HG03439 (cell line): ENCODE data around the gene AHCY.
"Not testable (repeated sequence)": the region's sequence is repeated elsewhere in the genome, so short reads cannot be mapped to it uniquely, and the experiment has no call there.

Source experiments
- ATAC-seq: cut with Tn5 transposase; IDR thresholded peaks from one replicate; pipeline ENCODE4 v1.9.1; 2021; ENCODE audit warnings: mild to moderate bottlenecking, moderate library complexity; ENCODE audit not compliant: unreplicated experiment

AHCY gene

GRCh38 chr20:34262488-34263288 is 40.5 kb downstream of the AHCY start:
- ATAC-seq = no peak

- ATAC-seq = no peak
These were observed 42.8 kb downstream of the AHCY start for GRCh38 chr20:34260208-34260942.

DNA sequence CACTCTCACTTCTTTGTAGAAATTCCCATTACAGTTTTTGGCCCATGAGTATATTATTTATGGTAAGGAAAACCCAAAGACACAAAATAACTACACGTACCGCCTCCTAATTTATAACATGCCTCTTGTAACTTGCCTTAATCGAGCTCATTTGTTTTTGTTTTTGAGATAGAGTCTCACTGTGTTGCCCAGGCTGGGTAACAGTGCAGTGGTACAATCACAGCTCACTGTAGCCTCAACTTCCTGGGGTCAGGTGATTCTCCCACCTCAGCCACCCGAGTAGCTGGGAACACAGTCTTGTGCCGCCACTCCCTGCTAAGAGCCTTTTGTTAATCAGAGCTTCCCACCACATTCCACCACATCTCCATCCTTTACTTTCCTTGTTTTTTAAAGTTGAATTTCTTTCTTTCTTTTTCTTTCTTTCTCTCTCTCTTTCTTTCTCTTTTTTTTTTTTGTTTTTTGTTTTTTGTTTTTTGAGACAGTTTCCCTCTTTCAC is 46.5 kb downstream of the AHCY start:
- ATAC-seq = no peak

DNA sequence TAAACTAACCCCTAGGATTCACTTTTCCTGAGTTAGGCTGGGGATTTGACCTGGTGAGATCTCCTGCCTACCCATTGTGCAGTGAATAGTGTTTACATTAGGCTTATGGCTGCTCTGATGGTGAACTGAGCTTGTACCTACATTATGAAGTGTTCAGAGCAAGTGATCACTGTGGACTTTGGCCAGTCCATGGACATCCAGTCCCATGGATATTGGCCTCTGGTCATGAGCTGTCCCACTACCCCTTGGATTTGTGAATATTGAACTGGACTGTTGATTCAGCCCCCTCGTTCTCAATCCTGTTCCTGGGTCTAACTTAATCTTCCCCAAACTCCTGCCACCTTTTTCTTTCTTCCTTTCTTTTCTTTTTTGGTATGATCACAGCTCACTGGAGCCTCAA is 48.2 kb downstream of the AHCY start:
- no peak for ATAC-seq

DNA sequence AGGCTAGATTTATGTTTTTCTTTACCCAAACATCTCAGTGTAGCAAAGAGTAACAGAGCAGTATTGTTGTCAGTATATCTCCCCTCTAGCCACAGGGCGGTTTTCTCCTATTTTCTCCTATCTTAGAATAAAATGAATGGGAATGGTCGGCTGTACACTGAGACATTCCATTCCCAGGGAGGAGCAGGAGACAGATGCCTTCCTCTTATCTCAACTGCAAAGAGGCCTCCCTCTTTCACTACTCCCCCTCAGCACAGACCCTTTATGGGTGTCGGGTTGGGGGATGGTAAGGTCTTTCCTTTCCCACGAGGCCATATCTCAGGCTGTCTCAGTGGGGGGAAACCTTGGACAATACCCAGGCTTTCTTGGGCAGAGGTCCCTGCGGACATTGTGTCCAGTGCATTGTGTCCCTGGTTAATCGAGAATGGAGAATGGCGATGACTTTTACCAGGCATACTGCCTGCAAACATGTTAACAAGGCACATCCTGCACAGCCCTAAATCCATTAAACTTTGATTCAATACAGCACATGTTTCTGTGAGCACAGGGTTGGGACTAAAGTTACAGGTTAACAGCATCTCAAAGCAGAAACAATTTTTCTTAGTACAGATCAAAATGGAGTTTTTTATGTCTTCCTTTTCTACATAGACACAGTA is 50.6 kb downstream of the AHCY start:
- not testable (repeated sequence) for ATAC-seq

DNA sequence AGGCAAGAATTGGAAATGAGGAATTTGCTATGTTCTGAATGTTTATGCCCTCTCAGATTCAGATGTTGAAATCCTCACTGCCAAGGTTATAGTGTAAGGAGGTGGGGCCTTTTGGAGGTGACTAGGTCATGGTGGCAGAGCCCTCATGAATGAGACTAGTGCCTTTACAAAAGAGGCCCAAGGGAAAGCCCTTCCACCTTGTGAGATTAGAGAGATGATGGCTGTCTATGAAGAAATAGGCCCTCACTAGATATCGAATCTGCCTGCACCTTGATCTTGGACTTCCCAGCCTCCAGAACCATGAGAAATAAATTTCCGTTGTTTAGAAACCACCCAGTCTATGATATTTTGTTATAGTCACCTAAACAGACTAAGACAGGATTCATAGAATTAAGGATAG is 51.5 kb downstream of the AHCY start:
- ATAC-seq = no peak

DNA sequence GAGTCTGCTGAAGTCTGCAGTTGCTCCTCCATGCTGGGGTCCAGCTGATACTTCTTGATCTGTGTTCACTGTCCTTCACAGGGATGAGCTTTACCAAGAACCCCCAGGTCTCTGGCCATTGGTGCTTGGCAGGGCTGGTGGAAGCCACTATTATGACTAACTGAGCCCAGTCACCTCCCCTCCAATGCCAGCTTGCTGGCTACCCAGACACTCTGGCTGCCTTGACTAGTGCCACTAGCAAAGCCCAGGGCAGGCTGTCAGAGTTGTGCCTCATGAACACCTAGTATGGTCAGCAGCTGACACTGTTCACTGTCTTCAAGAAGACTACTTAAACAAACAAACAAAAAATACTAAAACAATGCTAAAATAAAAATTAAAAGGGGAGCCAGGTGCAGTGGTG is 53.1 kb downstream of the AHCY start:
- no peak for ATAC-seq

GRCh38 chr20:34249291-34249690 is 53.9 kb downstream of the AHCY start:
- no peak for ATAC-seq

- no peak for ATAC-seq
These were observed 57.0 kb downstream of the AHCY start for GRCh38 chr20:34246126-34246626.

DNA sequence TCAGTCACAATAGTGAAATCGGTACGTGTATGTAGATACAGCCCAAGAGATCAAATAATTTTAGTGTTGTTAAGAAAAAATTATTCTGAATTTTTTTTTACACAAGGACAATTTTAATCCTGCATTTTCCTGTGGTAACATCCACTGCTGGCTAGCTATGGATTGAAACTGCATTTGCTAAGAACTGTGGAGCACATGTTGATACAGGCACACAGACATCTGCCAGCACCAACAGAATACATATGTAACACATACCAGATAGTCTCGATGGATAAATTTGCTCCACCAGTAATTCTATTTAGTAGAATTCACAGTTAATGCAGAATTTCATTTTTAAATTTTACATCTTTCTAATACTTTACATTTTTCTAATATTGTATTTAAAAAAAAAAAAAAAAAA is 59.8 kb downstream of the AHCY start:
- ATAC-seq = no peak

DNA sequence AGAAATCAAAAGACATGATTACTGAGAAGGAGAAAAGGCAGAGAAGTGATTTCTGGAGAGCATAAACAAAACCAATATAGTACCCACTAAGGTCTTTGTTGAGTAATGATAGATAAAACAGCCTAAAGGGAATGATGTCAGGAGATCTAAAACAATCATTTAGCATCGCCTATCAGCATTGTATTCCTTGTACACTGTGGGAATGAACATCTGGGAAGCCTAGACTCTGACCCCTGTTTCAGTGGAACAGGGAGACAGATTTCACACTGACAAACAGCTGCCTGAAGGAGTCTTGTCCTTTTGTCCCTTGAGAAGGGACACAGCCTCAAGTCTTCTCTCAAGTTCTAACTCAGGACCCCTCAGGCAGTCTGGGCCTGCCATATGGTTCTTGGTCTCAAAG is 60.3 kb downstream of the AHCY start:
- ATAC-seq = no peak

DNA sequence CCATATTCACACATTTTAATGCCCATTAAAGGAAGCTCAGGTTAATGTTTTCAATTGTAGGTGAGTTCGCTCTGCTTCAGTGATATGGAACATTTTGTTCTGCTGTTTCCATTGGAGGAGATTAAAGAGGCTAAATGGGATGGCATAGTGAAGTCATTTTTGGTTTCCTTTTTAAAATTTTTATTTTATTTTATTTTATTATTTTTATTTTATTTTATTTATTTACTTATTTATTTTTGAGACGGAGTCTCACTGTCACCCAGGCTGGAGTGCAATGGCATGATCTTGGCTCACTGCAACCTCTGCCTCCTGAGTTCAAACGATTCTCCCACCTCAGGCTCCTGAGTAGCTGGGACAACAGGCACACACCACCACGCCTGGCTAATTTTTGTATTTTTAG is 61.1 kb downstream of the AHCY start:
- ATAC-seq = not testable (repeated sequence)

GRCh38 chr20:34240693-34241615 is 62.2 kb downstream of the AHCY start, which contains the start of gene ASIP:
TSS of gene ASIP (plus strand) at chr20:34241423. CDS start at chr20:34260375, 18,952 bp downstream.
- no peak for ATAC-seq

DNA sequence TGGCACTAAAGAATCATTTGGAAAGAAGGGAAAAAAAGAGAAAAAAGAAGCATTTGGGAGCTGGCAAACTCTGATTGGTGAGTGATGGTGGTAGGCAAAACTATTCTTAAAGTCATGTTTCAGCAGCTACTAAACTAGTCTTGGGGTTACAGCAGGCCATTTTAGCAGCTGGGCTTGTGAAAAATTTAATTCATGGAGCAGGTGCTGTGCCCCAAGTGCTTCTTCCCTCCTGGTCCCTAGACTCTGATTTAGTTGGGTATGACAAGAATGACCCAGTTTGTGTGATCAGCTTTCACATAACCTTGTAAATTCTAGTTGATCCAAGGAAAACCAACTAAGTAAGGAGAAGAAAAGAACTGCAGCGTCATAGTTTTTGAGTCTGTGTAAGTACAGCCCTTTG is 63.0 kb downstream of the AHCY start:
- ATAC-seq = no peak

DNA sequence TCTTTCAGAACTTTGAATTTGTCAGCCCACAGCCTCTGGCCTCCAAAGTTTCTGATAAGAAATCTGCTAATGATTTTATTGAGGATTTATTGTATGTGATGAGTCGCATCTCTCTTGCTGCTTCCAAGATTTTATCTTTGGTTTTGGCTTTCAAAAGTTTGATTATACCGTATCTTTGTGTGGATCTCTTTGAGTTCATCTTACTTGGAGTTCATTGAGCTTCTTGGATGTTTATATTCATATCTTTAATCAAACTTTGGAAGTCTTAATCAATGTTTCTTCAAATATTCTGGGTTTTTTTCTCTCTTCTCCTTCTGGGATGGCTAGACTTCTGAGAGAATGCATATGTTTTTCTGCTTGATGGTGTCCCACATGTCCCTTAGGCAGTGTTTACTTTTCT is 65.2 kb downstream of the AHCY start:
- ATAC-seq = no peak

GRCh38 chr20:34235875-34236274 is 67.3 kb downstream of the AHCY start:
- ATAC-seq = no peak

- ATAC-seq = no peak
These were observed 69.5 kb downstream of the AHCY start for GRCh38 chr20:34233687-34234086.

DNA sequence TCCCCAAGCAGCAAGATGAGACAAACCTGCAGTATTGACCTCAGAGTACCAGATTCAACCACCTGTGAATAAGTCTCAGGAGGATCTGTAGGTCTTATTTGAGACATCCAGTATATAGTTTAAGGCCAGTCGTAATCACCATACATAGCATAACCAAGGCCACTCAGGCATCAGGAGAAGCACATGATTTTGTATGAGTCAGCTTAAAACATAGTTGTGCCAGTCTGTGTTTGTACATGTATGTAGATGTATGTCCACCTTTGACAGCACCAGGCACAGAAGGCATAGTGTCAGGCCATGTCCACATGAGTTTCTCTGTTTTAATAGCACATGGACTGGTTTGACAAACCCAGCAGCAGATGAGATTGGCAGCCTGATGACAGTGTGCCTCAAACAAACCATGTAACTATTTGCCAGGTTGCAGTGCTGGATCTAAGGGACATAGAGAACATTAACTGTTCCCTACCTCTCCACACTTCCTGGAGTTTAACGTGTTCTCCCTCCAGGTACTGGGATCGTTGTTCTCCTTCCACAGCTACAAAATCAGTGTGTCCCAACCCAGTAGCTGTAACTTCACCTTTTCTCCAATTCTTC is 70.6 kb downstream of the AHCY start:
- no peak for ATAC-seq

GRCh38 chr20:34231634-34232033 is 71.5 kb downstream of the AHCY start:
- no peak for ATAC-seq
